ENCODE data around the gene COL20A1.

COL20A1 gene

GRCh38 chr20:63362436-63363009 is 69.5 kb downstream of the COL20A1 start:
- TF ChIP-seq JUND (IDR thresholded peaks at IDR 0.05; ENCODE audit: low read depth) = no peak
- in situ Hi-C loops (cut with HindIII; ENCODE audit: low pct_unique_long_range_greater_than_20kb, low sequenced_read_pairs) = no loop called here
- DNase-seq (ENCODE audit: low read depth in 1 of 2, low spot score in 1 of 2) = no peak

DNA sequence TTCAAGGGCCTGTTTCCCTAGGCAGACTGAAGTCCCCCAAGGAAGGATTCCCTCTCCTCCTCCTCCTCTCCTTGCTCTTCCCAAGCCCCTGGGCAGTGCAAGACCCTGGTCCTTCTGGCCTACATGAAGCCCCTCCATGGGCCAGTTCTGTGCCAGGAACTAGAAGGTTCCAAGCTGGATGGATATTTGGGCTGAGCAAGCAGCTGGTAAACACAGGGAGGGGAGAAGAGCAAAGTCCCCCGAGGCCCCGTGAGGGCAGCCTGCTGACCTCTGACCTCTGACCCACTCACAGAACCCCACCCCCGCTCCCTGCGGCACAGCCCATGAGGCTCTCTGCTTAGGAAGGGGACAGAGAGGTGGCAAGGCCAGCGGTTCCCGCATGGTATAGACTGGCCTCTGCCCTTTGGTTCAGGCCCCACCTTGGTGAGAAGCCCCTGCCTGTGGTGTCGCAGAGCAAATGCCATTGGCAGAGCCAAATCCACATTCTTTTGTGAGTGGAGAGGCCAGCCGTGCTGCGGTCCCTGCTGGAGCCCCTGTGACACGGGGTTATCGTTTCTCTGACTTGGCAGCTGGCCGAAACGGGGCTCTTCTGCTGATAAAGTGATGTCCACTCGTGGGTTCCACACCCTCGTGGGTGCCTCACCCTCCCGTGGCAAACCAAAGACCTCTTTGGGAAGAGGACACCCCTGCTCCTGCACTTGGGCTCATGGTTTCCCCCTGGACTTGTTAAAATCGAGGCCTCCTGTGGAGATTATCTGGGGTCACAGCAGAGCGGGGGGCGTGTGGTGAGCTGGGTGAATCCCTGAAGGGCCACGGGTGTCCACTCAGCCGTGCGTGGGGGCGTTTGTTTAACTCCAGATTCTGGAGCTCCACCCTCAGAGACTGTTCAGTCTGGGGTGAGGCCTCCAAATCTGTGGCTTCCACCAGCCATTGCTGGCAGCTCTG is 70.3 kb downstream of the COL20A1 start:
- no peak for TF ChIP-seq JUND (IDR thresholded peaks at IDR 0.05; ENCODE audit: low read depth)
- no peak for DNase-seq (ENCODE audit: low read depth in 1 of 2, low spot score in 1 of 2)
- in situ Hi-C loops (cut with HindIII; ENCODE audit: low pct_unique_long_range_greater_than_20kb, low sequenced_read_pairs) = no loop called here

GRCh38 chr20:63363981-63364561 is 71.1 kb downstream of the COL20A1 start:
- DNase-seq (ENCODE audit: low read depth in 1 of 2, low spot score in 1 of 2) = no peak
- in situ Hi-C loops (cut with HindIII; ENCODE audit: low pct_unique_long_range_greater_than_20kb, low sequenced_read_pairs) = no loop called here
- no peak for TF ChIP-seq JUND (IDR thresholded peaks at IDR 0.05; ENCODE audit: low read depth)

GRCh38 chr20:63364801-63365585 is 72.0 kb downstream of the COL20A1 start:
- in situ Hi-C loops (cut with HindIII; ENCODE audit: low pct_unique_long_range_greater_than_20kb, low sequenced_read_pairs) = no loop called here
- no peak for TF ChIP-seq JUND (IDR thresholded peaks at IDR 0.05; ENCODE audit: low read depth)
- DNase-seq (ENCODE audit: low read depth in 1 of 2, low spot score in 1 of 2) = no peak

GRCh38 chr20:63365601-63366389 is 72.8 kb downstream of the COL20A1 start:
- TF ChIP-seq JUND (IDR thresholded peaks at IDR 0.05; ENCODE audit: low read depth) = no peak
- DNase-seq (ENCODE audit: low read depth in 1 of 2, low spot score in 1 of 2) = no peak
- in situ Hi-C loops (cut with HindIII; ENCODE audit: low pct_unique_long_range_greater_than_20kb, low sequenced_read_pairs) = no loop called here

DNA sequence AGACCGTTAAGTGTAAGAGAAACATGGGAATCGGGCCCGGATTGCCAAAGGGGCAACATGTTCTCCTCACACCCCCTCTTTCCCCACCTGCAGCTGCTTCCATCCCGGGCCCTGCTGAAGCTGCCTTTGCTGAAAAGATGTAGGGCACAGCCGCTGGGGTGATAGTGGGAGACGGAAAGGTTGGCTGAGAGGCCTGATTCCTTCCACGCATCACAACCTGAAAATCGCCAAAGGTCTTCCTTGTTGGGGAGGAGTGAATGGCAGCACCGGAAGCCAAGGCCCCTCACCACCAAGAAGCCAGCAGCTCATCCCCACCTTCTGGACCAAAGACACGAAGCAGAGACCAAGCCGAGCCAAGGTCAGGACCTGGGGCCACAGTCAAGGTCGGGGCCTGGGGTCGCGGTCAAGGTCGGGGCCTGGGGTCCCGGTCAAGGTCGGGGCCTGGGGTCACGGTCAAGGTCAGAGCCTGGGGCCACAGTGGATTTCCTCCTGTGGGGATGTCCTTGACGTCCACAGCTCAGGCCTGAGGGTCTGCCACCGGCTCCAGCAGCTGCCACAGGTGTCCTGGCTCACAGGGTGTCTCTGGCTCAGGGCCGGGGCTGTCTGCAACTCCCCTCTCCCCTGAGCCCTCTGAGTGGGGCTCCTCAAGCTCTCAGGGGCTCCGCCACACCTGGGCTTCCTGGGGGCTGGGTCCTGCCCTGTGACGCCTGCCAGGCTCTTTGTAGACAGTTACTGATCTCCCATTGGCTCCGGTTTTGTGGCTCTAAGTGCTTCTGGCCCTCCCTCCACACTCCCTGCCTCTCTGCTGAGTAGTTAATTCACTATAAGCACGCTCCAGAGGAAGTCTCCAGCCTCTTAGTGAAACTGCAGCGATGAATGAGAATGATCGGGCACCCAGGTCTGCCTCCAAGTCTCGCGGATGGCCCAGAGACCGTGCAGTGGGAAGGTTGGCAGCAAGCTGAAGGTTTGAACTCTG is 73.7 kb downstream of the COL20A1 start:
- no peak for TF ChIP-seq JUND (IDR thresholded peaks at IDR 0.05; ENCODE audit: low read depth)
- DNase-seq (ENCODE audit: low read depth in 1 of 2, low spot score in 1 of 2) = no peak
- in situ Hi-C loops (cut with HindIII; ENCODE audit: low pct_unique_long_range_greater_than_20kb, low sequenced_read_pairs) = no loop called here

DNA sequence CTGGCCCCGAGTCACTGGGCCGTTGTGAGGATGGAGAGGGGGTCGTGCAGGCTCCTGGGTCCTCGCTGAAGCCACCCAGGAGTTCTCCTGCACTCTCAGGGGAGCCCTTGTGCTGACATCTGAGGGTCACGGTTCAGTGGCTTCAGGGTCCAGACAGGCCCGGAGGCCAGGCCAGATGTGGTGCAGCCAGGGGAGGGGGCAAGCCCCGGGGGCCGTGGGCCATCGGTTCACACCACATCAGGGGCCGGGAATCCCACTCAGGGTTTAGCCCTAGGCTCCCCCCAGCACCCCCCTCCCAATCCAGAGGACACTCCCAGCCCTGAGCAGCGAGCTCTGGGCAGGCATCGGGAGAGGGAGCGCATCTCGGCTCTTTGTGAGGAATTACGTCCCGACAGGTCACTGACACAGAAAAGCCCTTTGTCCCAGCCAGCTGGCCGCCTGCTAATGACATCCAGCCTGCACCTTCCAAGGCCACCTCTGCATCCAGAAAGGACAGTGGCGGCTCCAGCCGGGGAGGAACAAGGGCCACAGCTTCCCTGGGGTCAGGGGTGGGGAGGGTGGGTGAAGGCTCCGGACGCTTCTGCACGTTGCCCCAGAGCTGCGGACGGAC is 74.6 kb downstream of the COL20A1 start:
- in situ Hi-C loops (cut with HindIII; ENCODE audit: low pct_unique_long_range_greater_than_20kb, low sequenced_read_pairs) = no loop called here
- no peak for DNase-seq (ENCODE audit: low read depth in 1 of 2, low spot score in 1 of 2)
- no peak for TF ChIP-seq JUND (IDR thresholded peaks at IDR 0.05; ENCODE audit: low read depth)

- DNase-seq (ENCODE audit: low read depth in 1 of 2, low spot score in 1 of 2) = no peak
- in situ Hi-C loops (cut with HindIII; ENCODE audit: low pct_unique_long_range_greater_than_20kb, low sequenced_read_pairs) = no loop called here
- TF ChIP-seq JUND (IDR thresholded peaks at IDR 0.05; ENCODE audit: low read depth) = no peak
Observed at GRCh38 chr20:63368151-63368550, 75.2 kb downstream of the COL20A1 start.

DNA sequence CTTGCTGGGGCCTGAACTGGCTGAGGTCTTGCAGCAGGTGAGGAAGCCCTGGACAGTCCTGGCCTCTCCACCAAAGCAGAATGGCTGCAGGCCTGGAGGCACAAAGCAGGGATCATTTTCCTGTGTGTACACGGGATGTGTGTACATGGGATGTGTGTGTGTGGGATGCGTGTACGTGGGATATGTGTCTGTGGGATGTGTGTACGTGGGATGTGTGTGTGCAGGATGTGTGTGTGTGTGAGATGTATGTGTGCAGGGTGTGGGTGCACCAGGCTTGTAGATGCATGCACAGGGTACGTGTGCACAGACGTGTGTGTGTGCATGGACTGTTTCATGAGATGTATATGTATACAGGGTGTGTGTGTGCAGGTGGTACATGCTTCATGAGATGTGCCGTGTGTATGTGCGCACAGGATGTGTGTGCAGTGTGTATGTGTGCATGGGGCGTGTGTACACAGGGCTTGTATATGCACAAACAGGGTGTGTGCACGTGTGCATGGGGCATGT is 76.1 kb downstream of the COL20A1 start:
- in situ Hi-C loops (cut with HindIII; ENCODE audit: low pct_unique_long_range_greater_than_20kb, low sequenced_read_pairs) = no loop called here
- no peak for DNase-seq (ENCODE audit: low read depth in 1 of 2, low spot score in 1 of 2)
- TF ChIP-seq JUND (IDR thresholded peaks at IDR 0.05; ENCODE audit: low read depth) = no peak

All from T47D (cell line).